Measurements from ENCODE around the gene KLHL3. TPM values are rescaled to one million over a fixed set of nuclear protein-coding genes. Genes with fewer than 3 reads are reported as not detected.

Gene KLHL3
- total and polyA plus RNA-seq, 8 donors, result 1.8 to 6.6 (median 3.1) TPM

DNA sequence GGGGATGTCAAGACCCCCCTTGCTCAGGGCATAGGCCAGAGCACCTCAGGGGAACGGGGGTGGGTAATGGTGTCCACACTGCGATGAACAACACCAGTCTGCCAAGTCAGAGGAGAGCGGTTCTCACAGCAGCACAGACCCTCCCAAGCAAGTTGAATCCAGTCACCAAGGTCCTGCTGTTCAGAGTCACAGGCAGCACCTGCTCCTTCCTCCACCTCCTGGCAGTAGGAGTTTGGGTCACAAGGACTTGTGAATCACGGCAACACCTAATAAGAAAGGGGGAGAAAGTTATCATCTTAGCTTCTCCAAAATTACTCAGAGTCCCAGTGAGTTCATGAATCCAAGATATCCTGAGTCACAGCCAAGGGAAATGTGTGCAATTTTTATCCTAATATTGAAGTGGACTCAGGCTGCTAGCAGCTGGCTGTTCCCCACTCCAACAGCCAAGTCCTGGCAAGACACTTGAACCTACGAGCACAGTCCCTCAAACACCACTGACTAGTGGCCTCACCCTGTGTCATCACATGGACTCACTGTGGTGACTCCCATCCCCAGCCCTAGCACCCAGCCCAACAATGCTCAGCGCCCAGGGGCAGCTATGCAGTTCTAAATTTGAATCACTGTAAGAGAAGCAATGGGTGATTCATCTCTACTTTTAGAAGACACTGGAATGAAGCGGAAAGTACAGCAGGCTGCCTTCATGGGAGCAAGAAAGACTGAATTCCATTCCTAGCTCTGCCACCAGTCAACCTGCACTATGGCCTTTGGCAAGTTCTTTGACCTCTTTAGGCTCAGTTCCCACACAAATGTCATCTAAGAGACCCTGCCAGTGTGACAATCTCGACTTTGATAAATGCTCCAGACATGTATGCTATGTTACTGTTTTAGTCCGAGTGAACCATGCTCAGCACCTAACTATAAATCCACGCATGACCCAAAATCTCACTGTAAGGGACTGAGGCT, 113.7 kb downstream of the KLHL3 start:
- no peaks in the 10 kb centered on the region for H3K27me3 ChIP-seq
- ATAC-seq, result peak; percentile 5 to 41 (median 23)
- 71% methylated on average over 10 of the region's 10 CpGs for WGBS, 2 donors
- H3K36me3 ChIP-seq, result no peaks in the 10 kb centered on the region
- peaks cover 6 to 17% (median 8%) of the 10 kb centered on the region in 3 donors for H3K4me1 ChIP-seq
- H3K9me3 ChIP-seq, result no peaks in the 10 kb centered on the region
- TF ChIP-seq, protein P1, sequence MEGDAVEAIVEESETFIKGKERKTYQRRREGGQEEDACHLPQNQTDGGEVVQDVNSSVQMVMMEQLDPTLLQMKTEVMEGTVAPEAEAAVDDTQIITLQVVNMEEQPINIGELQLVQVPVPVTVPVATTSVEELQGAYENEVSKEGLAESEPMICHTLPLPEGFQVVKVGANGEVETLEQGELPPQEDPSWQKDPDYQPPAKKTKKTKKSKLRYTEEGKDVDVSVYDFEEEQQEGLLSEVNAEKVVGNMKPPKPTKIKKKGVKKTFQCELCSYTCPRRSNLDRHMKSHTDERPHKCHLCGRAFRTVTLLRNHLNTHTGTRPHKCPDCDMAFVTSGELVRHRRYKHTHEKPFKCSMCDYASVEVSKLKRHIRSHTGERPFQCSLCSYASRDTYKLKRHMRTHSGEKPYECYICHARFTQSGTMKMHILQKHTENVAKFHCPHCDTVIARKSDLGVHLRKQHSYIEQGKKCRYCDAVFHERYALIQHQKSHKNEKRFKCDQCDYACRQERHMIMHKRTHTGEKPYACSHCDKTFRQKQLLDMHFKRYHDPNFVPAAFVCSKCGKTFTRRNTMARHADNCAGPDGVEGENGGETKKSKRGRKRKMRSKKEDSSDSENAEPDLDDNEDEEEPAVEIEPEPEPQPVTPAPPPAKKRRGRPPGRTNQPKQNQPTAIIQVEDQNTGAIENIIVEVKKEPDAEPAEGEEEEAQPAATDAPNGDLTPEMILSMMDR (IDR thresholded peaks at IDR 0.05), result no peak
- no peak overlapping the region for H3K4me3 ChIP-seq
- FAIRE-seq, result no peak
- peak in 1 of 6 donors; percentile 18 for DNase-seq
- intact Hi-C loops (cut with DNase I), result no loop called here
- H3K27ac ChIP-seq, result peak overlapping the region in 3 of 4 donors; percentile 1 to 83 (median 81)

DNA sequence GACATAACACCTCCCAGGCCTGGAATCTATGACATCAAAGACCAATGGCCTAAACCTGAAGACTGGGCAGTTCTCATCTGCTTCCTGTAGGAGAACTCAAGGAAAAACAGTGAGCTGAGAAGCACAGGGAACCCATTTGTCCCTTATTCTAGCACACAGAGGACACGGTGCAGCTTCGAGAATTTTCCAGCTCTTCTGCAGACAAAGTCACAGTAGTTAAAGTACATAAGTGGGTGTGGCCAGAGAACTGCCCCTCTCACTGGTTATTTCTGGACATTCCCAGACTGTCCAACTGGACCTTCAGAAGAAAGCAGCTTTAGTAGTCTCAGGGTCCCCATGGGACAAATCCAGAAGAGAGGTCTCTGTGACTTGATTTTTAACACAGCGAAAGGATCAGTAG, 114.6 kb downstream of the KLHL3 start:
- DNase-seq (no peak), FAIRE-seq (no peak), ATAC-seq (no peak)
- intact Hi-C loops (cut with DNase I), result no loop called here
- Histone ChIP-seq H3K4me3 (no peak overlapping the region), H3K4me1 (peaks cover 6 to 14% (median 8%) of the 10 kb centered on the region in 3 donors), H3K9me3 (no peaks in the 10 kb centered on the region), H3K36me3 (no peaks in the 10 kb centered on the region), H3K27me3 (no peaks in the 10 kb centered on the region), H3K27ac (no peak overlapping the region)
- TF ChIP-seq, protein P1 (IDR thresholded peaks at IDR 0.05), result no peak
- 85 to 88% methylated on average over 3 of the region's 3 CpGs for WGBS, 2 donors

DNA sequence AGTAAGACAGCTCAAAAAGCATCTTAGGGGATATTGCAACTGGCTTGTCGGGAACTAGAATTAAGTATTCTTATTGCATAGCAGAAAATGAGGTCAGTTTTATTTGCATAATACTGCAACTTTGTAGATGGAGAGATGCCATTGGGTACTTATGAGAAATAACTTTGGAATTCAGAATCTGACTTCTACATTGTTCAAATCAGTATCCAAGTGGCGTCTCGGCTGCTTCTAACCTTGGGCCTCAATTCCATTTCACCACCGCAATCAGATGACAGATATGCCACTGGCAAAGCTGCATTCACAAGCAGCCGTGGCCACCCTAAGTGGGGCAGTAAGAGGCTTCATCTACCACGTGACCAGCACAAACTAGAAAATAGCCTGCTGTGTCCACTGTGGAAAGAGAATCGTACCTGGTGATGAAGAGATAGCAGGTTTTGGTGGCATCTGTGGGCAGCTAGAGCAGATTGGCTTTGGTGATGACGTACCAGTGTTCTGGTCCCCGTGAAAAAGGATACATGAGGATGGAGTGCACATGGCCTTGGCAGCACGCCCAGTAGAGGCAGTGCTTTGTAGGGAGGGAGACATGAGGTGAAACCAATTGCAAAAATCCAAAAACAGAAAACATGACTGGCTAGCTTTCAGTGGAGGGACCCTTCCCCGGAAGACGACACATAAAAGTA, 116.6 kb downstream of the KLHL3 start:
- intact Hi-C loops (cut with DNase I), result no loop called here
- no peaks in the 10 kb centered on the region for H3K9me3 ChIP-seq
- no peak overlapping the region for H3K4me3 ChIP-seq
- no peak overlapping the region for H3K27ac ChIP-seq
- DNase-seq (peak in 2 of 6 donors; percentile 31 to 45), ATAC-seq (no peak), FAIRE-seq (no peak)
- TF ChIP-seq, protein P1 (IDR thresholded peaks at IDR 0.05), result no peak
- peaks cover 6 to 14% (median 8%) of the 10 kb centered on the region in 3 donors for H3K4me1 ChIP-seq
- H3K27me3 ChIP-seq, result no peaks in the 10 kb centered on the region
- 66 to 72% methylated on average over 12 of the region's 12 CpGs for WGBS, 2 donors
- H3K36me3 ChIP-seq, result no peaks in the 10 kb centered on the region

DNA sequence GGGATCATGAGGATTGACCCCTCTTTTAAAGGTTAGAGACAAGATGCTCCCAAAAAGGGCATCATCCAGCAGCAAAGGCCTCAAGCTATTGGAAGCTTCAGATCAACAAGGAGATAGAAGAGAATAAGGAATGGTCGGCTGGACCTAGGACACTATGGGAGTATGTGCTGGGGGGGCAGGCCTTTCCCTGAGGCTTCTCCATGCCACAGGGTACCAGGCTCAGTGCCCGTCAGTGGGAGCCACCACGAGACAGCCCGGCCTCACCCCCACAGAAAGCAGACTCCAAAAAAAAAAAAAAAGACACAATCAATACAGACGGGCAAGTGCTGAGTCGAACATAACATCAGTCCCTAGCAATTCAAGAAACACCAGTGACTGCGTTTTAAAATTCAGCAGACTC, 117.4 kb downstream of the KLHL3 start:
- TF ChIP-seq, protein P1 (IDR thresholded peaks at IDR 0.05), result no peak
- no peaks in the 10 kb centered on the region for H3K27me3 ChIP-seq
- no peak overlapping the region for H3K4me3 ChIP-seq
- no peak for ATAC-seq
- no peak for FAIRE-seq
- no peaks in the 10 kb centered on the region for H3K36me3 ChIP-seq
- no peak for DNase-seq
- H3K4me1 ChIP-seq, result peaks cover 5 to 13% (median 6%) of the 10 kb centered on the region in 3 donors
- intact Hi-C loops (cut with DNase I), result no loop called here
- H3K9me3 ChIP-seq, result no peaks in the 10 kb centered on the region
- 69 to 86% methylated on average over 7 of the region's 7 CpGs for WGBS, 2 donors
- H3K27ac ChIP-seq, result no peak overlapping the region
